Keratinocyte (primary cell): Measurements from ENCODE around the gene PIP4K2A. TPM values are rescaled to one million over a fixed set of nuclear protein-coding genes. Genes with fewer than 3 reads are reported as not detected.

Experiments
- DNase-seq: peaks from one replicate; pipeline ENCODE4 v3.0.0-alpha.2; 2011; ENCODE audit warnings: low read depth, missing footprints, low spot score
- FAIRE-seq: peaks from 2 replicates; lab custom pipeline; 2011; peaks lifted over from hg19 to GRCh38; lab: Jason Lieb, UNC
- H2AFZ ChIP-seq: 2 replicates; pipeline ENCODE4 v1.6.0; 2012; ENCODE audit warnings: low read length, control low read depth, inconsistent platforms; ENCODE audit not compliant: control insufficient read depth
- H3K27ac ChIP-seq: 2 replicates; pipeline ENCODE4 v1.5.1; 2011; ENCODE audit warnings: low read length; ENCODE audit not compliant: control insufficient read depth, insufficient read depth
- H3K27me3 ChIP-seq: 3 replicates; pipeline ENCODE4 v1.6.0; 2011; ENCODE audit warnings: low read length; ENCODE audit not compliant: control insufficient read depth, insufficient read depth; ENCODE audit errors: extremely low read depth
- H3K36me3 ChIP-seq, 2 experiments: 2 replicates in 1 of 2; 3 replicates in 1 of 2; pipeline ENCODE4 v1.5.1; 2011; ENCODE audit warnings: low read length in 2 of 2, mild to moderate bottlenecking in 1 of 2; ENCODE audit not compliant: control insufficient read depth in 2 of 2, insufficient read depth in 2 of 2; ENCODE audit errors: extremely low read depth in 1 of 2
- H3K4me1 ChIP-seq: 3 replicates; pipeline ENCODE4 v1.5.1; 2011; ENCODE audit warnings: low read length; ENCODE audit not compliant: control insufficient read depth, insufficient read depth; ENCODE audit errors: extremely low read depth
- H3K4me2 ChIP-seq: 3 replicates; pipeline ENCODE4 v1.6.0; 2011; ENCODE audit warnings: low read depth, low read length; ENCODE audit not compliant: control insufficient read depth, insufficient read depth; ENCODE audit errors: extremely low read depth
- H3K4me3 ChIP-seq, 3 experiments: fragments of 200-600 bp in 1 of 3; sonication (generic) in 1 of 3; 2 replicates in 2 of 3; 3 replicates in 1 of 3; pipeline ENCODE4 v1.5.1; 2011 to 2016; ENCODE audit warnings: low read length in 3 of 3, mild to moderate bottlenecking in 3 of 3, control low read depth in 2 of 3, inconsistent platforms in 1 of 3, low read depth in 1 of 3, mixed read lengths in 1 of 3, mixed run types in 1 of 3, moderate library complexity in 1 of 3; ENCODE audit not compliant: control insufficient read depth in 2 of 3, insufficient read depth in 2 of 3; ENCODE audit errors: extremely low read depth in 1 of 3
- H3K79me2 ChIP-seq: 2 replicates; pipeline ENCODE4 v1.6.0; 2012; ENCODE audit warnings: low read length; ENCODE audit not compliant: control insufficient read depth, insufficient read depth
- H3K9ac ChIP-seq: 3 replicates; pipeline ENCODE4 v1.6.0; 2011; ENCODE audit warnings: low read length; ENCODE audit not compliant: control insufficient read depth, insufficient read depth; ENCODE audit errors: extremely low read depth
- H3K9me1 ChIP-seq: 3 replicates; pipeline ENCODE4 v1.6.0; 2011; ENCODE audit warnings: low read length; ENCODE audit not compliant: control insufficient read depth, insufficient read depth; ENCODE audit errors: extremely low read depth
- H3K9me3 ChIP-seq: 2 replicates; pipeline ENCODE4 v1.5.1; 2012; ENCODE audit warnings: low read depth, low read length; ENCODE audit not compliant: control insufficient read depth
- H4K20me1 ChIP-seq: 3 replicates; pipeline ENCODE4 v1.6.0; 2011; ENCODE audit warnings: low read length; ENCODE audit not compliant: control insufficient read depth, insufficient read depth; ENCODE audit errors: extremely low read depth
- CTCF ChIP-seq, 3 experiments: IDR thresholded peaks in 1 of 3; conservative IDR thresholded peaks in 1 of 3; optimal IDR thresholded peaks in 1 of 3; 2 replicates in 2 of 3; 3 replicates in 1 of 3; pipeline versions ENCODE3 to v1.5.1; 2011; ENCODE audit warnings: low read length in 3 of 3, mild to moderate bottlenecking in 3 of 3, moderate library complexity in 2 of 3, control low read depth in 1 of 3, inconsistent platforms in 1 of 3; ENCODE audit not compliant: insufficient read depth in 2 of 3; ENCODE audit errors: extremely low read depth in 1 of 3
- EZH2 ChIP-seq: IDR thresholded peaks from one replicate; pipeline ENCODE4 v1.6.1; 2012; ENCODE audit warnings: inconsistent platforms, mild to moderate bottlenecking, low read length, moderate library complexity
- dilution Hi-C: fragments of 300-500 bp; cut with MboI; formaldehyde crosslinking; loops from one replicate; pipeline ENCODE4 v1.7.0; 2020; ENCODE audit warnings: low sequenced_read_pairs; ENCODE audit not compliant: extremely low pct_ligation_motif_present
- polyA plus RNA-seq, 5 experiments: library from polyadenylated mRNA; depleted of rRNA in 3 of 5; stranded (reverse) in 3 of 5; stranded (forward) in 1 of 5; unstranded in 1 of 5; fragments of >200 nt; gene quantifications; 1 replicate in 1 of 5; 2 replicates in 3 of 5; 3 replicates in 1 of 5; pipeline versions ENCODE4 v1.2.1 to v1.2.3, GENCODE V29; 2011 to 2012; ENCODE audit warnings: missing spikeins in 2 of 5, low read depth in 1 of 5, low replicate concordance in 1 of 5

PIP4K2A gene
- polyA plus RNA-seq, 1 donor (not counting 4 experiments of a cell fraction or from before 2014, with no cell fraction given): 15.5 TPM

GRCh38 chr10:22560096-22560912 is 154.1 kb downstream of the PIP4K2A start:
- FAIRE-seq (no peak), DNase-seq (no peak)
- Histone ChIP-seq H2AFZ (no peak overlapping the region), H3K36me3 (peaks cover 0 to 3% of the 10 kb centered on the region in 2 experiments), H3K4me3 (no peak overlapping the region), H3K9me1 (no peaks in the 10 kb centered on the region), H4K20me1 (no peaks in the 10 kb centered on the region), H3K9ac (no peak overlapping the region), H3K27me3 (no peaks in the 10 kb centered on the region), H3K9me3 (no peaks in the 10 kb centered on the region), H3K4me2 (no peak overlapping the region), H3K27ac (no peak overlapping the region), H3K79me2 (no peaks in the 10 kb centered on the region), H3K4me1 (no peaks in the 10 kb centered on the region)
- no peak for TF ChIP-seq CTCF (optimal IDR thresholded peaks at IDR 0.05 in 1 of 3, IDR thresholded peaks at IDR 0.05 in 1 of 3, conservative IDR thresholded peaks at IDR 0.05 in 1 of 3; ENCODE audit: extremely low read depth in 1 of 3, insufficient read depth in 2 of 3, low read length in 3 of 3)
- no peak for TF ChIP-seq EZH2
- dilution Hi-C loops: no loop called here

GRCh38 chr10:22557321-22557720 is 157.1 kb downstream of the PIP4K2A start:
- FAIRE-seq (no peak), DNase-seq (no peak)
- Histone ChIP-seq H2AFZ (no peak overlapping the region), H3K79me2 (no peaks in the 10 kb centered on the region), H3K4me3 (no peak overlapping the region), H3K36me3 (no peaks in the 10 kb centered on the region), H3K9ac (no peak overlapping the region), H3K9me3 (no peaks in the 10 kb centered on the region), H3K4me1 (no peaks in the 10 kb centered on the region), H3K27me3 (no peaks in the 10 kb centered on the region), H3K4me2 (no peak overlapping the region), H4K20me1 (no peaks in the 10 kb centered on the region), H3K27ac (no peak overlapping the region), H3K9me1 (no peaks in the 10 kb centered on the region)
- TF ChIP-seq CTCF (optimal IDR thresholded peaks at IDR 0.05 in 1 of 3, IDR thresholded peaks at IDR 0.05 in 1 of 3, conservative IDR thresholded peaks at IDR 0.05 in 1 of 3; ENCODE audit: extremely low read depth in 1 of 3, insufficient read depth in 2 of 3, low read length in 3 of 3) (no peak), EZH2 (no peak)
- dilution Hi-C loops: no loop called here
